ENCODE data around the gene CAMTA1.

CAMTA1 gene

DNA sequence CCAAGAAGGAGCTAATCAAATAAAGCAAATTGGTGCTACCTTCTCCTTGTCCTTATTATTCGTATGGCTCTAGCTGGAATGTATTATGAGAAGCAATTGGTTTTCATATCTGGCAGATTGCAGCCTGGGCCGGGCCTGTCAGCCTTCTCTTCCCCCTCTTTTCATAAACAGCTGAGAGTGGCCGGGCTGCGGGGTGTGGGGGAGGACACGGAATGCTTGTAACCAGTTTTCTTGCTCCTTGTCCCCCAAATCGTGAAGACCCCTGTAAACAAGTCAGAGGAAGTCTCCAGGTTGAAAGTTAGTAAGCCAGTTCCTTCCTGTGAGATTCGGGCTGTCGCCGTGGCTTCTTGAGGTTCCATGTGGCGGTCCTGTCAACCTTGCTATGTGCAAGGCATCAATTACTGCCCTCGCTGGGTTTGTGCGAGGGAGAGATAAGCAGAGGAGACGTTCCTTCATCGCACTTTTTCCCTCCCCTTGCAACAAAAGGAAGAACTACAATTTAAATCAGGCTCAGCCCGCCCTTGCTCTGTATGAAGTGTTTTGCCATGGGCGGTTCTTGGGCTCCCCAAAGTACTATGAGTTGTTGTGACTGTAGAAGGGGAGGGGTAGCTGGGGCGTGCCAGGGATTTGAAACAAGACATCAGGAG lies 450.7 kb downstream of the CAMTA1 start:
- no peak overlapping the region for H3K4me3 ChIP-seq (ENCODE audit: low read depth, low read length)
- DNase-seq (ENCODE audit: low read depth), result no peak
- TF ChIP-seq, protein P1, sequence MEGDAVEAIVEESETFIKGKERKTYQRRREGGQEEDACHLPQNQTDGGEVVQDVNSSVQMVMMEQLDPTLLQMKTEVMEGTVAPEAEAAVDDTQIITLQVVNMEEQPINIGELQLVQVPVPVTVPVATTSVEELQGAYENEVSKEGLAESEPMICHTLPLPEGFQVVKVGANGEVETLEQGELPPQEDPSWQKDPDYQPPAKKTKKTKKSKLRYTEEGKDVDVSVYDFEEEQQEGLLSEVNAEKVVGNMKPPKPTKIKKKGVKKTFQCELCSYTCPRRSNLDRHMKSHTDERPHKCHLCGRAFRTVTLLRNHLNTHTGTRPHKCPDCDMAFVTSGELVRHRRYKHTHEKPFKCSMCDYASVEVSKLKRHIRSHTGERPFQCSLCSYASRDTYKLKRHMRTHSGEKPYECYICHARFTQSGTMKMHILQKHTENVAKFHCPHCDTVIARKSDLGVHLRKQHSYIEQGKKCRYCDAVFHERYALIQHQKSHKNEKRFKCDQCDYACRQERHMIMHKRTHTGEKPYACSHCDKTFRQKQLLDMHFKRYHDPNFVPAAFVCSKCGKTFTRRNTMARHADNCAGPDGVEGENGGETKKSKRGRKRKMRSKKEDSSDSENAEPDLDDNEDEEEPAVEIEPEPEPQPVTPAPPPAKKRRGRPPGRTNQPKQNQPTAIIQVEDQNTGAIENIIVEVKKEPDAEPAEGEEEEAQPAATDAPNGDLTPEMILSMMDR (IDR thresholded peaks at IDR 0.05; ENCODE audit: control insufficient read depth, extremely low read depth, insufficient read depth), result no peak

DNA sequence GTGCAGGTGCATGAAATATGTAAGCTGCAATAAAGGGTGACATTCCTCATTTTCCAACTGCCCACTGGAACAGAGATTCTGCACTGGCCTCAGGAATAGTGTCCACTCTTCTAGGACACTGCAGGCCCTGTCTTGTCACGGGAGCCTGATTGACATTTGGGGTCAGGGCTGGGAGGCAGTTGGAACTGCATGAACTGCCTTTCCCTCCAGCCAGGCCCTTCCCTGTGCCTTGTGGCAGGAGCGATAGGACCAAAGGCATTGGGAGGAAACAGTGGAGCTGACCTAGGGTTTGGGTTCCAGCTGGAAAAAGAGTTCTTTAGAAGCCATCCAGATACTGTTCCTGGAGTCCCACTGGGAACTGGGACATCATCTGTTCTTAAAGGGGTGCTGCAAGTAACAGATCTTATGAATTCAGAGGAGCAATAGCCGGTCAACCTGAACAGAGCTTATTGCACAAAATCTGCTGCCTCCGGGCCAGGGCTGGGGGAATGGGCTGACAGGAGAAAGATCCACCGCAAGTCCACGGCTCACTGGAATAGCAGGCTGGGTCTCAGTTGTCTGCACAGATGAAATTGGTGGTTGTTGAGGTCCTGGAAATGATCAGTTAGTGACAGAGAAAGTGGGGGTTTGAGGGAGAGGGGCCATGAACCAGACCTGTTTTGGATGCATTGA lies 451.7 kb downstream of the CAMTA1 start:
- no peak overlapping the region for H3K4me3 ChIP-seq (ENCODE audit: low read depth, low read length)
- TF ChIP-seq, protein P1 (IDR thresholded peaks at IDR 0.05; ENCODE audit: control insufficient read depth, extremely low read depth, insufficient read depth), result no peak
- no peak for DNase-seq (ENCODE audit: low read depth)

DNA sequence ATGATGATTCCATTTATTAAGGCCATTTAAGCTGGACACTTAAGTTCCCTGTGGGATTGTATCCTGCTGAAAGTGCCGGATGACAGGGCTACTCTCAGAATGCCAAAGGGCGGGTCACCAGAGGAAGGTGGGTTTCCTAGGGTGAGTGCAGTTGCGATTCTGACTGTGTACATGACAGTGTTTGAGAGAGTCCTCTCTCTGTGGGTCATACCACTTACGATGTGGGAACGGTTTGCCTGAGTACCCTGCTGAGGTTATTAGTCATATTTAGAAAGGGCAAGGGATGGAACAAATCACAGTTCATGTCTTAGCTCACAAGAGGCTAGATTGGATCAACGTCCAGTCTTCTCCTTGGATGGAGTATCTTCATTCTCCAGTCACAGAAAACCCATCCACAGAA lies 461.9 kb downstream of the CAMTA1 start:
- DNase-seq (ENCODE audit: low read depth), result no peak
- no peak overlapping the region for H3K4me3 ChIP-seq (ENCODE audit: low read depth, low read length)
- TF ChIP-seq, protein P1 (IDR thresholded peaks at IDR 0.05; ENCODE audit: control insufficient read depth, extremely low read depth, insufficient read depth), result no peak

DNA sequence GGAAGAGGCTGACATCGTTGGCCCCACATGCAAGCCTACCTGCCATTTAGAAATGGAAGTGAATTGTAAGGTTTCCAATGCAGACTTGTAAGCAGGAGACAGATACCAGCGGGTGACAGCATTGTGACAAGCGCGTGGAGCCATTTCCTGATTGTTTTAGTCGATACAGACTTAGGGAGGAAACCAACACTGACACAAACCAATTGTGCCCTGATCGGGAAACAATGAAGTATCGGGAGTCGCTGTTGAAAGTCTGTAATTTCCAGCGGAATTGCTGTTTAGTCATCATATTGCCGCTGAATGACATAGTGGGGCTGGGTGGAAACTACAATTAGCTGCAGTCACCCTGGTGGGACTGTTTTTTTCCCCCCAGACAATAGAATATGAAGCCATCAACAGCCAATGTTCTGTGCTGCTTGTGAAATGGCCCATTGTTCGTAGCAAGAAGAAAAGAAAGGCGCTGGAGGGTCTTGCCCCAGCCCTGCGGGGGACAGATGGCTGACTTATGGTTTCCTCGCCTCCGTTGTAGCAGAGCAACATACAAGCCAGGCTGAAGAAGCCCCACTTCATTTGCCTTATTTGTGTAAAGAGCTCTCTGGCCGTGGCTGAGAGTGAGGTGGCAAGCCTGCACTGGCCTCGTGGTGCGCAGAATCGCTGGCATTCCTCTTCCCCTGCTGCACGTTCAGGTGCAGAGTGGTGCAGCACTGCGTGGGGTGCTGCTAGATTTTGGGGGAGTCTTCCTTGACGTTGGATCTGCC lies 462.7 kb downstream of the CAMTA1 start:
- DNase-seq (ENCODE audit: low read depth), result no peak
- TF ChIP-seq, protein P1 (IDR thresholded peaks at IDR 0.05; ENCODE audit: control insufficient read depth, extremely low read depth, insufficient read depth), result no peak
- no peak overlapping the region for H3K4me3 ChIP-seq (ENCODE audit: low read depth, low read length)

DNA sequence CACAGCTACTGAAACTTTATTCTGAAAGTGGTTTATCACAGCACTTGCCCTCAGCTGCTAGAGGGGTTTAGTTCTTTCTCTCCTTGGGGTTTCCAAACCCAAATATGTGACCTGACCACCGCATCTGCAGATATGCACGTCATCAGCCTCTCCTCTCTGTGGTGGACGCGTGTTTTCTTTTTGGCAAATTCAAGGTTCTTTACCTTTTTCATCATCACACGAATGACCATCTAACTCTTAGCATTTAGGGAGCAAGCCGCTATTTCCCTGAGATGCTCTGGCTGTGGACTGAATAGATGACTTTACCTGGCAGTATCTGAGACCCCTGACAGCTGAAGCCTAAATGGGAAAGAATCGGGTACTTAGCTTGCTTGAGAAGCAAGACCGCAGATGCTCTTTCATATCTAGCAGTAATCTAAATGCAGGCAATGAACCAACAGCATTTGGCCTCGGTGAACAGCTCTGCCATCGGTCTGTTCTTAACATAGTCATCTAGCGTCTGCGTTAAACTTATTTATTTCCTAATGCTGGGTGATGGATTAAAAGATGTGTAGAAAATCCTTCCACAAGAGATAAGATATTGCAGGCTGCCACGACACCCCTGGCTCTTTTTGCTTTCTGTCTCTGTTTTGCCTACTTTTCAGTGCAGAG lies 463.4 kb downstream of the CAMTA1 start:
- TF ChIP-seq, protein P1 (IDR thresholded peaks at IDR 0.05; ENCODE audit: control insufficient read depth, extremely low read depth, insufficient read depth), result no peak
- H3K4me3 ChIP-seq (ENCODE audit: low read depth, low read length), result no peak overlapping the region
- DNase-seq (ENCODE audit: low read depth), result no peak

DNA sequence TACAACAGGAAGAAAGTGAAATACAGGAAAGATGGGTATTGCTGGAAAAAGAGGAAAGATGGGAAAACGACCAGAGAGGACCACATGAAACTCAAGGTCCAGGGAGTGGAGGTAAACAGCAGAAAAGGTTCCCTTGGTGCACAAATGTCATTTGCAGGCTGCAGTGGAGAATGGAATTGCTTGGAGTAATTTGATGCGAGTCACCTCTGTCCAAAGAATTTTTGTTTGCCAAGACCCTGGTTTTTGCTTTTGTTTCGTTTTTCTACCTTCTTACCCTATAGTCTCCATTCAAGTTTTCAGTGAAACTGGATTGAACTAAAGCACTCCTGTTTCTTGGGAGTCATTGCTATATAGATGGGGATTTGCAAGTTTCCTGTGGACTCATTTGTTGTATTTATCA lies 464.3 kb downstream of the CAMTA1 start:
- no peak overlapping the region for H3K4me3 ChIP-seq (ENCODE audit: low read depth, low read length)
- no peak for DNase-seq (ENCODE audit: low read depth)
- TF ChIP-seq, protein P1 (IDR thresholded peaks at IDR 0.05; ENCODE audit: control insufficient read depth, extremely low read depth, insufficient read depth), result no peak
